Measurements from ENCODE around the gene ZNF528.

Gene ZNF528

DNA sequence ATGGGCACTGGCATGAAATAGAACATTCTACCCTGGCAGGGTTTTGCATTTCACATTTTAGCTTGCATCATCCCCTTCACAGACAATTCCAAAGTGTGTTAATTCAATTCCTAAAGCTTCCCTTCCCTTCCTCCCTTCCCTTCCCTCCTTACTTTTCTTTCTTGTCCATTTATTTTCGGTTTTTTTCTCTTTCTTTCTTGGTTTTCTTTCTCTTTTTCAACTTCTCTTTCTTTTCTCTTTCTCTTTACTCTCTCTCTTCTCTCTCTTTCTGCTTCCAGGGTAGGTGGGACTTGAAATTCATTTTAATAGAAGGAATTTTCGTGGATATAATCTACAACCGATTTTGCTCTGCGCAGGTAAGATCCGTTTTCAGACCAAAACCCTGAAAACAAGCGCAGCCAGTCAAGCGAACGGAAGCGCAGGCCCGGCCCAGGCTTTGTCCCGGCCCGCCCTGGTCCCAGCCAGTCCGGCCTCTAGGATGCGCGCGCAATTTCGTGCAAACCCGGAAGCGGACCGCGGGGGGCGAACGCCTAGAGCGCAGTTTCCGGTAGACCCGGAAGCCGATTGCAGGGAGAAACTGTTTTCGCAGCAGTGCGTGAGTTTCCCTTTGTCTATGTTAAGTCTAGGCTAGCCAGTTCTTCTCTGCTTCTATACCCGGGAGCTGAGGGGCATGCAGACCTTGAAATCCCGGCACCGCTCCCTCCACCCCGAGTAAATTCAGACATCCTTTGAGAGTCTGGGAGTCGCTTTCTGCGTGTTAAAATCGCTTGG lies at the start of gene ZNF528:
ZNF528 (plus strand) TSS at position 540 of the 771 bp plus-strand sequence. CDS start 4,165 bp downstream, outside the sequence.
- peak; percentile 98 for DNase-seq

DNA sequence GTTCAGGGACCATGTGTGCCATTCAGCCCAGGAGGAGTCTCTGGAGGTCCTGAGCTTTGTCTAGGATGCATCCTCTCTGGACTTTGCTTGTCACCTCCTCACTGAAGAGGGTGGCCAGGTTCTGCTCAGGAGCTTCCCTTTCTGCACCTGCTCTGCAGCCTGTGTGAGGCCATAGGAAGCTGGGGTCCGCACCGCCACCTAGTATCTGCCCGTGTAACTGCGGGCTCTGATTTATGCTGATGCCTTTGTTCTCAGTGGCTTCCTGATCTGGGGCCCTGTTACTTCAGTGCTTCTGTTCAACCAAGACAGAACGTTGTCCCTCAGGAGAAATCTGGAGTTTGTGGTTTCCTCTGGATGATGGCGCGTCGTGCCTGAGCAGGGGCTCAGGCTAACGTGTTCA lies 46.1 kb upstream of the ZNF528 start:
- DNase-seq, result no peak

DNA sequence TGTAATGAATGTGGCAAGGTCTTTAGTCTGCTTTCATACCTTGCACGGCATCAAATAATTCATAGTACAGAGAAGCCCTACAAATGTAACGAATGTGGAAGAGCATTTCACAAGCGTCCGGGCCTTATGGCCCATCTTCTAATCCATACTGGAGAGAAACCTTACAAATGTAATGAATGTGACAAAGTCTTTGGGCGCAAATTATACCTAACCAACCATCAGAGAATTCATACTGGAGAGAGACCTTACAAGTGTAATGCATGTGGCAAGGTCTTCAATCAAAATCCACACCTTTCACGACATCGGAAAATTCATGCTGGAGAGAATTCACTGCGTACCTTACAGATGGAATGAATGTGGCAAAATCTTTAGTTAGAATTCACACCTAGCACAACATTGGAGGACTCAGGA lies 31.2 kb upstream of the ZNF528 start:
- DNase-seq, result no peak

GRCh38 chr19:52369559-52370340 lies 27.9 kb upstream of the ZNF528 start, which contains the start of gene ZNF880:
ZNF880 (plus strand) TSS chr19:52369923; CDS start chr19:52369966, 43 bp downstream.
- DNase-seq, result peak; percentile 97

- DNase-seq, result no peak
These were observed 27.3 kb upstream of the ZNF528 start for GRCh38 chr19:52370341-52370710.

DNA sequence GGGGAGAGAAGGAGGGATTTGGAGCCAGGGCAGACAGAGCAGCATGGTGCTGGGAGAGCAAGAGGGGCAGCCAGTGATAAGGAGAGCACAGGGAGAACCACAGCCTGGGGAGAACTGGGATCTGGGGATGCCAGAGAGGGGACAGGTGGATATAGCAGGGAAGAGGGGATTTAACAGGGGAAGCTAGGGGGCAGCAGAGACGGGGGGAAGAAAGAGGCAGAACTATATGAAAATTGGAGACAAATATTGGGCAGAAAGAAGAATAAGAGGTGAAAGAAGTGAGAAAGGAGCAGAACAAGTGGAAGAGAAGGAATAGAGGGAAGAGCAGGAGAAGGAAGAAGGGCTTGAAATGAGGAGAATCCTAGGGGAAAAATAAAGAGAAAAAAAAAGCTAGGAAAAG lies 6.5 kb upstream of the ZNF528 start:
- no peak for DNase-seq

GRCh38 chr19:52398081-52398441 lies 412 bp downstream of the ZNF528 start:
- no peak for DNase-seq

DNA sequence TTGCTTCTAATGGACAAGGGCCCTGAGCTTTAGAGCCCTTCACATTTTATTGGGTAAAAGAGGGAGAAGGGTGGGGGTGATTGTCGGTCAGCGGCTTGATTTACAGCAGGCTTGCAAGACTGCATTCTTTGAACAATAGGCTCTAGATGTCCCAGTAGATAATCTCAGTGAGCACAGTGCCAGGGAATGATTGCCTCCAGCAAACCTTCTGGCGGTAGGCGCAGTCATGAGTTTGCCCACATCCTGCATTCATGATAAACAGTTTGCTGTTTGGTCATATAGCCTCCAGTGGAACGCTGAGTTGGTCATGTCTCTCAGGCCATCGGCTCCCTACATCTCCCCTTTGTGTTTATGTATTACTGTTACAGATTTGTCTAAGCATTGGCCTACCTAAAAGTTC lies 12.6 kb downstream of the ZNF528 start:
- DNase-seq, result no peak

DNA sequence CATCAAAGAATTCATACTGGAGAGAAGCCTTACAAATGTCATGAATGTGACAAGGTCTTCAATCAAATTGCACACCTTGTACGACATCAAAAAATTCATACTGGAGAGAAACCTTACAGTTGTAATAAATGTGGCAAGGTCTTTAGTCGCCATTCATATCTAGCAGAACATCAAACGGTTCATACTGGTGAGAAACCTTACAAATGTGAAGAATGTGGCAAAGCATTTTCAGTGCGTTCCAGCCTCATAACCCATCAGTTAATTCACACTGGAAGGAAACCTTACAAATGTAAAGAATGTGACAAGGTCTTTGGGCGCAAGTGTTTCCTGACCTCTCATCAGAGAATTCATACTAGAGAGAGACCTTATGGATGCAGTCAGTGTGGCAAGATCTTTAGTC lies 18.1 kb downstream of the ZNF528 start:
- DNase-seq, result no peak

DNA sequence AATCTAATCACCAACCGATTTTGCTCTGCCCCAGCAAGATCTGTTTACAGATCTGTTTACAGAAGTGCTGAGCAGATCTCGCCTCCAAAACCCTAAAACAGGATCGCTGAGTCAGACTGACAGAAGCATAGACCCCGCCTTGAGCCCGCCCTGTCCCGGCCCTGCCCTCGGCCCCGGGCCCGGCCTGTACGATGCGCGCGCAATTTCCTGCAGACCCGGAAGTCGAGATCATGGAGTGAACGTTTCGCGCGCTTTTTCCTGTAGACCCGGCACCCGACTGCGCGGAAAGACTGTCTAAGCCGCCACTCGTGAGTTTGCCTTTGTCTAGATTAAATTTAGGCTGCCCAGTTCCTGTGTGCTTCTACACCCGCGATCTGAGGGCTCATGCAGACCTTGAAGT lies 31.3 kb downstream of the ZNF528 start, which contains the start of gene ZNF534:
ZNF534 (plus strand) TSS at position 212 of the 400 bp plus-strand sequence. CDS start 2,327 bp downstream, outside the sequence.
- no peak for DNase-seq

DNA sequence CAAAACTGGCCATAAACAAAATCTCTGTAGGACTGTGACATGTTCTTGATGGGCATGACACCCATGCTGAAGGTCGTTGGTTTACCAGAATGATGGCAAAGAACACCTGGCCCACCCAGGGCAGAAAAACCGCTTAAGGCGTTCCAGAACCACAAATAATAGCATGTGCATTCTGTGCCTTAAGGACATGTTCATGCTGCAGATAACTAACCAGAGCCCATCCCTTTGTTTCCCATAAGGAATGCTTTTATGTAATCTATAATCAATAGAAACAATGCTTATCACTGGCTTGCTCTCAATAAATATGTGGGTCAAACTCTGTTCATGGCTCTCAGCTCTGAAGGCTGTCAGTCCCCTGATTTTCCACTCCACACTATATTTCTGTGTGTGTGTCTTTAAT lies 44.5 kb downstream of the ZNF528 start:
- DNase-seq, result no peak

DNA sequence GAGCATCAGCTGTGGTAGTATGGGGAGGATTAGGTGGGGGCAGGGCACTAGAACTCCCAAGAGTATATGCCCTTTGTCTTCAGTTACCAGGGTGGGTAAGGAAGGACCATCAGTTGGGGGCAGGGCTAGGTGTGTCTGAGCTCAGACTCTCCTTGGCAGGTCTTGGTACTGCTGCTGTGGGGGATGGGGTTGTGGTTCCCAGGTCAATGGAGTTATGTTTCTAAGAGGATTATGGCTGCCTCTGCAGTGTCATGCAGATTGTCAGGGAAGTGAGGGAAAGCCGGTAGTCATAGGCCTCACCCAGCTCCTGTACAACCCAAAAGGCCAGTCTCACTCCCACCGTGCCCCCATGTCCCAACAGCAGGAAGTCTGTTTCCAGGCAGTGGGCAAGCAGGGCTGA lies 46.9 kb downstream of the ZNF528 start:
- no peak for DNase-seq

GRCh38 chr19:52451241-52451640 lies 53.6 kb downstream of the ZNF528 start:
- no peak for DNase-seq

GRCh38 chr19:52453324-52454094 lies 55.9 kb downstream of the ZNF528 start, which contains the start of gene ZNF578:
ZNF578 (plus strand) TSS chr19:52453553; CDS start chr19:52501846, 48,293 bp downstream.
- peak; percentile 94 for DNase-seq

DNA sequence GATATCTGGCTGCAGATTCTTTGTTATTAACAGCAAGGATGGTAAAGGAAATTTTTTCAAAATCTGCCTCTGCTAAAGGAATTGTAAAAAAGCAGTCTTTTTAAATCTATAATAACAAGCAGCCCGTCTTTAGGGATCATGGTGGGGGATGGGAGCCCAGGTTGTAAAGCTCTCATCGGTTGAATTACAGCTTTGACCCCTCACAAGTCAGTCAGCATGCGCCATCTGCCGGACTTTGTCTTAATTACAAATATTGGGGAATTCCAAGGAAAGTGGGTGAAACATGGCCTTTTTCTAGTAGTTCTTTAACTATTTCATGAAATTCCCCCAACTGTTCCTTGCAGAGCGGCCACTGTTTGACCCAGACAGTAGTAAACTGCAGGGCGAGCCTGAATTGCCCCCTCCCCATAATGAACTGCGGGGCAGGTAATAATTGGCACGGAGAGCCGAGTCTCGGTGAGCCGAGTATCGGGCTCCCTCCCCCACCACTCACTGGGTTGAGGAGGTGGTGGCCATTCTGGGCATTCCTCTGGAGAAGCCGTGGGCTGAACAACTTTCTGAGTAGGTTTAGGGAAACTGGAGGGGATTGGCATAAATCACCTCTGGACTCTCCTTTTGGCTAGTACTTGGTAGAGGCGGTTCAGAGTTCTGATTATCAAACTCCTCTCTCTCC lies 67.3 kb downstream of the ZNF528 start:
- no peak for DNase-seq
